PC-9 (cell line): Measurements from ENCODE around the gene SLC16A12. TPM values are rescaled to one million over a fixed set of nuclear protein-coding genes. Genes with fewer than 3 reads are reported as not detected.

Experiments used
- BruUV-seq: library from RNA; stranded (reverse); fragments of 400-500 nt; replicated peaks from 2 replicates; lab custom pipeline; 2021; lab: Mats Ljungman, UMichigan
- CTCF ChIA-PET: fragments of 300-600 bp; sonication (Branson Sonifier 250); formaldehyde crosslinking; loops from one replicate; lab custom pipeline; 2022; ENCODE audit warnings: antibody characterized with exemption; lab: Charles Lee
- POLR2A ChIA-PET: fragments of 300-600 bp; sonication (Branson Sonifier 250); formaldehyde crosslinking; loops from one replicate; lab custom pipeline; 2022; ENCODE audit warnings: antibody characterized with exemption; ENCODE audit not compliant: unreplicated experiment; lab: Charles Lee
- DNase-seq, 2 experiments: peaks; one replicate each; pipeline versions ENCODE4 v3.0.0 to v3.0.0-alpha.2; 2015 to 2022; ENCODE audit warnings: mixed read lengths in 1 of 2
- H2AFZ ChIP-seq: fragments of 200-600 bp; sonication (generic); 2 replicates; pipeline ENCODE4 v1.8.1; 2017; ENCODE audit warnings: antibody characterized with exemption
- H3F3A ChIP-seq: fragments of 200-600 bp; sonication (generic); 2 replicates; pipeline ENCODE4 v1.8.1; 2017; ENCODE audit warnings: antibody characterized with exemption, mild to moderate bottlenecking, low read depth; ENCODE audit not compliant: insufficient read depth
- H3K27ac ChIP-seq: fragments of 200-600 bp; sonication (generic); 2 replicates; pipeline ENCODE4 v1.6.1; 2016; ENCODE audit warnings: mixed run types
- H3K27me3 ChIP-seq: fragments of 200-600 bp; sonication (generic); 2 replicates; pipeline ENCODE4 v1.6.1; 2016; ENCODE audit warnings: low read depth, mixed run types; ENCODE audit not compliant: insufficient read depth
- H3K36me3 ChIP-seq: fragments of 200-600 bp; sonication (generic); 2 replicates; pipeline ENCODE4 v1.6.1; 2016; ENCODE audit warnings: low read depth, mixed run types
- H3K4me1 ChIP-seq: fragments of 200-600 bp; sonication (generic); replicated peaks from 2 replicates; pipeline ENCODE4 v1.6.1; 2016; ENCODE audit warnings: mixed run types; ENCODE audit not compliant: insufficient read depth
- H3K4me2 ChIP-seq: fragments of 200-600 bp; sonication (generic); 2 replicates; pipeline ENCODE4 v1.6.1; 2017; ENCODE audit warnings: mixed run types
- H3K4me3 ChIP-seq: fragments of 200-600 bp; sonication (generic); 2 replicates; pipeline ENCODE4 v1.6.1; 2016; ENCODE audit warnings: mixed run types
- H3K79me2 ChIP-seq: fragments of 200-600 bp; sonication (generic); 2 replicates; pipeline ENCODE4 v1.6.1; 2017; ENCODE audit warnings: low read depth, mixed run types
- H3K9me2 ChIP-seq: fragments of 200-600 bp; sonication (generic); 2 replicates; pipeline ENCODE4 v1.8.1; 2017; ENCODE audit warnings: mild to moderate bottlenecking; ENCODE audit not compliant: insufficient read depth
- H3K9me3 ChIP-seq: fragments of 200-600 bp; sonication (generic); 2 replicates; pipeline ENCODE4 v1.8.1; 2016; ENCODE audit warnings: low read depth; ENCODE audit not compliant: insufficient read depth
- H4K20me1 ChIP-seq: fragments of 200-600 bp; sonication (generic); 2 replicates; pipeline ENCODE4 v1.8.1; 2017; ENCODE audit not compliant: insufficient read depth
- EZH2 ChIP-seq: fragments of 200-600 bp; sonication (generic); IDR thresholded peaks from 2 replicates; pipeline ENCODE4 v1.8.0; 2017; ENCODE audit warnings: antibody characterized with exemption, low read depth
- intact Hi-C: fragments of 100-400 bp; cut with micrococcal nuclease; formaldehyde crosslinking; loops from one replicate; pipeline ENCODE4 v1.10.0; 2022; ENCODE audit not compliant: unreplicated experiment
- total RNA-seq: library from RNA; stranded (reverse); gene quantifications from 2 replicates; pipeline ENCODE4 v1.2.3, GENCODE V29; 2021
- TF ChIP-seq, protein P1 (sequence below): fragments of 200-600 bp; sonication (generic); conservative IDR thresholded peaks from 2 replicates; pipeline ENCODE4 v1.6.1; 2017; ENCODE audit warnings: mixed run types, antibody characterized with exemption, mild to moderate bottlenecking, moderate library complexity

The SLC16A12 gene
- total RNA-seq, 1 experiment from 2014 or later: 0.74 TPM

- no peak for DNase-seq
- Histone ChIP-seq H3K4me1 (no peaks in the 10 kb centered on the region), H4K20me1 (no peaks in the 10 kb centered on the region), H3K9me3 (no peaks in the 10 kb centered on the region), H3F3A (no peaks in the 10 kb centered on the region), H3K9me2 (no peaks in the 10 kb centered on the region), H3K4me3 (no peak overlapping the region), H3K27me3 (no peaks in the 10 kb centered on the region), H3K36me3 (no peaks in the 10 kb centered on the region), H3K27ac (no peak overlapping the region), H3K4me2 (no peak overlapping the region), H2AFZ (no peak overlapping the region), H3K79me2 (no peaks in the 10 kb centered on the region)
- CTCF ChIA-PET: no interaction called here
- no TSS peak for BruUV-seq
- TF ChIP-seq, protein P1, sequence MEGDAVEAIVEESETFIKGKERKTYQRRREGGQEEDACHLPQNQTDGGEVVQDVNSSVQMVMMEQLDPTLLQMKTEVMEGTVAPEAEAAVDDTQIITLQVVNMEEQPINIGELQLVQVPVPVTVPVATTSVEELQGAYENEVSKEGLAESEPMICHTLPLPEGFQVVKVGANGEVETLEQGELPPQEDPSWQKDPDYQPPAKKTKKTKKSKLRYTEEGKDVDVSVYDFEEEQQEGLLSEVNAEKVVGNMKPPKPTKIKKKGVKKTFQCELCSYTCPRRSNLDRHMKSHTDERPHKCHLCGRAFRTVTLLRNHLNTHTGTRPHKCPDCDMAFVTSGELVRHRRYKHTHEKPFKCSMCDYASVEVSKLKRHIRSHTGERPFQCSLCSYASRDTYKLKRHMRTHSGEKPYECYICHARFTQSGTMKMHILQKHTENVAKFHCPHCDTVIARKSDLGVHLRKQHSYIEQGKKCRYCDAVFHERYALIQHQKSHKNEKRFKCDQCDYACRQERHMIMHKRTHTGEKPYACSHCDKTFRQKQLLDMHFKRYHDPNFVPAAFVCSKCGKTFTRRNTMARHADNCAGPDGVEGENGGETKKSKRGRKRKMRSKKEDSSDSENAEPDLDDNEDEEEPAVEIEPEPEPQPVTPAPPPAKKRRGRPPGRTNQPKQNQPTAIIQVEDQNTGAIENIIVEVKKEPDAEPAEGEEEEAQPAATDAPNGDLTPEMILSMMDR: no peak
- intact Hi-C loops: no loop called here
- POLR2A ChIA-PET: no interaction called here
Measured at GRCh38 chr10:89494068-89494467, 41.3 kb downstream of the SLC16A12 start.

- intact Hi-C loops: no loop called here
- TF ChIP-seq, protein P1: no peak
- TF ChIP-seq EZH2: no peak
Measured at GRCh38 chr10:89491932-89492331, 43.5 kb downstream of the SLC16A12 start.

DNA sequence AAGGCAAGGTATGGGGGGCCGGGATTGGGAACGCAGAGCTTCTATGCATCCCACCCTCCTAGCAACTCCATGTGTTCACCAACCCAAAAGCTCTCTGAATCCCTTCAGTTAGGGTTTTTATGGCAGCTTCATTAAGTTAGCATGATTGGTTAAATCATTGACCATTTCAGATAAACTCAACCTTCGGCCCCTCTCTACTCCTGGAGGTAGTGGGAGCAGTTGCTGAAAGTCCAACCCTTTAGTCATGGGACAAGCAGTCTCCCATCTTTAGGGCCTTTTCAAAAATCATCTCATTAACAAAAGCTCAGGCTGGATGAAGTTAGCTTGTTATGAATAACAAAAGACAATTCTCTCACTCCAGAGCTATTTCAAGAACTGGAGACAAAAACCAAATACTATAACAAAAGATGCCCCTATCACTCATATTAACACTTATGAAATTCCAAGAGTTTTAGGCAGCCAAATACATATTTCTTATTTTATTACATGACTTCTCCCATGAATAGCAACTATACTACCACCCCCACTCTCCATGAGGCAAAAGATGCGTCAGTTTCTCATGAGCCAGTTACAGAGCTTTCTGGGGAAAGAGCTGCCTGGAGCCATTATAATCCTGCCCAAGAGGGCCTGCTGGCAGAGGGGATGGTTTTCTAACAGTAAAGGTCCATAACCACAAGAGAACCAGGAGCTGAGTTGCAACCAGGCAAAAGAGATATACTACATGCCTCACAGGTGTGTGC is 44.6 kb downstream of the SLC16A12 start:
- BruUV-seq: no TSS peak
- Histone ChIP-seq H3K4me3 (no peak overlapping the region), H3K79me2 (no peaks in the 10 kb centered on the region), H4K20me1 (no peaks in the 10 kb centered on the region), H3K9me3 (no peaks in the 10 kb centered on the region), H2AFZ (no peak overlapping the region), H3K4me1 (no peaks in the 10 kb centered on the region), H3K27ac (no peak overlapping the region), H3F3A (no peaks in the 10 kb centered on the region), H3K4me2 (no peak overlapping the region), H3K9me2 (no peaks in the 10 kb centered on the region), H3K36me3 (no peaks in the 10 kb centered on the region), H3K27me3 (no peaks in the 10 kb centered on the region)
- TF ChIP-seq EZH2: no peak
- TF ChIP-seq, protein P1: no peak
- intact Hi-C loops: no loop called here
- no peak for DNase-seq
- ChIA-PET CTCF (no interaction called here), POLR2A (no interaction called here)

More at GRCh38 chr10:89491932-89492331, 43.5 kb downstream of the SLC16A12 start:
- H2AFZ ChIP-seq: no peak overlapping the region
- H3K36me3 ChIP-seq: no peaks in the 10 kb centered on the region
- CTCF ChIA-PET: no interaction called here
- no peak overlapping the region for H3K4me3 ChIP-seq
- no peak overlapping the region for H3K4me2 ChIP-seq
- no TSS peak for BruUV-seq
- H3K9me2 ChIP-seq: no peaks in the 10 kb centered on the region
- H3K4me1 ChIP-seq: no peaks in the 10 kb centered on the region
- H4K20me1 ChIP-seq: no peaks in the 10 kb centered on the region
- POLR2A ChIA-PET: no interaction called here
- H3K27me3 ChIP-seq: no peaks in the 10 kb centered on the region
- no peaks in the 10 kb centered on the region for H3K9me3 ChIP-seq
- H3K27ac ChIP-seq: no peak overlapping the region
- DNase-seq: no peak
- no peaks in the 10 kb centered on the region for H3F3A ChIP-seq
- no peaks in the 10 kb centered on the region for H3K79me2 ChIP-seq
